Right renal pelvis (tissue), 4 donors: Measurements from ENCODE around the gene GOLGA6L25. TPM values are rescaled to one million over a fixed set of nuclear protein-coding genes. Genes with fewer than 3 reads are reported as not detected.
"Not testable (repeated sequence)": the region's sequence is repeated elsewhere in the genome, so short reads cannot be mapped to it uniquely, and the experiment has no call there.

Source experiments
- DNase-seq, 4 donors: peaks; one replicate each; pipeline ENCODE4 v3.0.0-alpha.2; 2013; ENCODE audit warnings: low read depth in 4 of 4, low spot score in 3 of 4, missing footprints in 1 of 4
- polyA plus RNA-seq, 4 donors: library from polyadenylated mRNA; unstranded; fragments of 120-200 nt; gene quantifications; one replicate each; pipeline ENCODE4 v1.2.1, GENCODE V29; 2013; ENCODE audit not compliant: insufficient read length in 4 of 4

GOLGA6L25 gene
- not detected for polyA plus RNA-seq

GRCh38 chr15:28553268-28553667 lies at the start of gene GOLGA6L25:
TSS of gene GOLGA6L25 (plus strand) at chr15:28553568. CDS start at chr15:28553629, 61 bp downstream.
- not testable (repeated sequence) for DNase-seq

GRCh38 chr15:28508217-28508889 lies 45.0 kb upstream of the GOLGA6L25 start:
- DNase-seq = not testable (repeated sequence)

- not testable (repeated sequence) for DNase-seq
Measured at GRCh38 chr15:28514128-28514527, 39.2 kb upstream of the GOLGA6L25 start.

GRCh38 chr15:28515208-28515607 lies 38.2 kb upstream of the GOLGA6L25 start:
- not testable (repeated sequence) for DNase-seq

- not testable (repeated sequence) for DNase-seq
Measured at GRCh38 chr15:28532954-28533353, 20.4 kb upstream of the GOLGA6L25 start, which contains the start of gene GOLGA8G. TSS of gene GOLGA8G (minus strand) at chr15:28532971. CDS start at chr15:28532909, 62 bp downstream.

GRCh38 chr15:28573351-28573750 lies 20.0 kb downstream of the GOLGA6L25 start:
- not testable (repeated sequence) for DNase-seq

- DNase-seq = not testable (repeated sequence)
Measured at GRCh38 chr15:28588977-28589606, 35.7 kb downstream of the GOLGA6L25 start.

GRCh38 chr15:28589769-28590168 lies 36.4 kb downstream of the GOLGA6L25 start:
- not testable (repeated sequence) for DNase-seq

- DNase-seq = not testable (repeated sequence)
Measured at GRCh38 chr15:28592395-28592794, 39.0 kb downstream of the GOLGA6L25 start.

- DNase-seq = not testable (repeated sequence)
Measured at GRCh38 chr15:28593424-28594129, 40.2 kb downstream of the GOLGA6L25 start.

GRCh38 chr15:28597471-28597870 lies 44.1 kb downstream of the GOLGA6L25 start:
- not testable (repeated sequence) for DNase-seq

- not testable (repeated sequence) for DNase-seq
Measured at GRCh38 chr15:28598209-28598608, 44.8 kb downstream of the GOLGA6L25 start.

- not testable (repeated sequence) for DNase-seq
Measured at GRCh38 chr15:28602152-28602551, 48.8 kb downstream of the GOLGA6L25 start.

Other genes with a start within 250 kb of the GOLGA6L25 start
- gene HERC2, start 231.4 kb upstream of the GOLGA6L25 start, polyA plus RNA-seq = 10 to 100 TPM; 46.4 to 54.2 (median 50.4) TPM
- not detected for gene GOLGA6L24, start 195.5 kb upstream of the GOLGA6L25 start, polyA plus RNA-seq
- gene GOLGA8F, start 174.9 kb upstream of the GOLGA6L25 start, polyA plus RNA-seq = under 1 TPM in 2 of 4 donors, not detected in 2; 0.07 to 0.21 TPM
- under 1 TPM in 2 of 4 donors, not detected in 2; 0.26 to 0.29 TPM for gene GOLGA8G, start 20.6 kb upstream of the GOLGA6L25 start, polyA plus RNA-seq
- gene GOLGA8M, start 158.9 kb downstream of the GOLGA6L25 start, polyA plus RNA-seq = 1 to 10 TPM; 1.9 to 2.7 (median 2.4) TPM